Liver (tissue), 9 donors: Measurements from ENCODE around the gene SPECC1. TPM values are rescaled to one million over a fixed set of nuclear protein-coding genes. Genes with fewer than 3 reads are reported as not detected.

ENCODE experiments used
- DNase-seq: peaks from one replicate; pipeline ENCODE4 v3.0.0-alpha.2; 2017; ENCODE audit warnings: low spot score
- H3K27ac ChIP-seq, 2 donors: one replicate each; pipeline ENCODE4 v1.7.0; 2013; ENCODE audit warnings: inconsistent platforms in 2 of 2, low read length in 2 of 2, control low read depth in 1 of 2, low read depth in 1 of 2, mild to moderate bottlenecking in 1 of 2
- H3K27me3 ChIP-seq, 4 donors: one replicate each; pipeline versions ENCODE4 v1.6.1 to v1.7.0; 2013; ENCODE audit warnings: low read length in 3 of 4, inconsistent platforms in 1 of 4, mild to moderate bottlenecking in 1 of 4, moderate library complexity in 1 of 4; ENCODE audit not compliant: control insufficient read depth in 4 of 4, insufficient read depth in 4 of 4
- H3K36me3 ChIP-seq, 4 donors: one replicate each; pipeline versions ENCODE4 v1.6.1 to v1.7.0; 2013; ENCODE audit warnings: low read length in 3 of 4, mild to moderate bottlenecking in 3 of 4, low read depth in 1 of 4, moderate library complexity in 1 of 4; ENCODE audit not compliant: control insufficient read depth in 4 of 4, insufficient read depth in 3 of 4
- H3K4me1 ChIP-seq, 4 donors: one replicate each; pipeline versions ENCODE4 v1.6.1 to v1.7.0; 2013; ENCODE audit warnings: low read length in 3 of 4, mild to moderate bottlenecking in 3 of 4, moderate library complexity in 1 of 4; ENCODE audit not compliant: control insufficient read depth in 4 of 4, insufficient read depth in 4 of 4
- H3K4me3 ChIP-seq, 3 donors: one replicate each; pipeline versions ENCODE4 v1.6.1 to v1.7.0; 2013; ENCODE audit warnings: low read length in 3 of 3, control low read depth in 1 of 3, low read depth in 1 of 3, mild to moderate bottlenecking in 1 of 3
- H3K9ac ChIP-seq, 2 donors: one replicate each; pipeline ENCODE4 v1.7.0; 2013; ENCODE audit warnings: low read length in 2 of 2, mild to moderate bottlenecking in 2 of 2, moderate library complexity in 2 of 2, control low read depth in 1 of 2, low read depth in 1 of 2
- H3K9me3 ChIP-seq, 4 donors: one replicate each; pipeline versions ENCODE4 v1.6.1 to v1.7.0; 2013; ENCODE audit warnings: low read length in 3 of 4; ENCODE audit not compliant: control insufficient read depth in 4 of 4
- ATF3 ChIP-seq: IDR thresholded peaks from 2 replicates; pipeline ENCODE4 v1.6.1; 2016; ENCODE audit warnings: antibody characterized with exemption
- CTCF ChIP-seq: fragments of 150-350 bp; IDR thresholded peaks from 2 replicates; pipeline ENCODE4 v1.5.1; 2017; ENCODE audit warnings: improper control_type of control experiment, low read depth, low read length; ENCODE audit not compliant: missing input control
- EGR1 ChIP-seq, 2 donors: IDR thresholded peaks; 2 replicates each; pipeline ENCODE4 v1.6.1; 2016 to 2018; ENCODE audit warnings: antibody characterized with exemption in 2 of 2, low read depth in 2 of 2
- FOXA1 ChIP-seq: IDR thresholded peaks from 2 replicates; pipeline ENCODE4 v1.6.1; 2016; ENCODE audit warnings: antibody characterized with exemption
- FOXA2 ChIP-seq: IDR thresholded peaks from 2 replicates; pipeline ENCODE4 v1.6.1; 2016; ENCODE audit warnings: antibody characterized with exemption
- GABPA ChIP-seq, 2 donors: IDR thresholded peaks in 1 of 2; conservative IDR thresholded peaks in 1 of 2; 2 replicates each; pipeline ENCODE4 v1.6.1; 2016; ENCODE audit warnings: antibody characterized with exemption in 2 of 2, mild to moderate bottlenecking in 1 of 2, moderate library complexity in 1 of 2
- HNF4A ChIP-seq, 2 donors: conservative IDR thresholded peaks; 2 replicates each; pipeline ENCODE4 v1.6.1; 2016; ENCODE audit warnings: antibody characterized with exemption in 2 of 2, mild to moderate bottlenecking in 2 of 2
- HNF4G ChIP-seq: IDR thresholded peaks from 2 replicates; pipeline ENCODE4 v1.6.1; 2016; ENCODE audit warnings: antibody characterized with exemption
- JUND ChIP-seq, 2 donors: IDR thresholded peaks; 2 replicates each; pipeline ENCODE4 v1.6.1; 2016; ENCODE audit warnings: antibody characterized with exemption in 2 of 2
- MAX ChIP-seq: IDR thresholded peaks from 2 replicates; pipeline ENCODE4 v1.6.1; 2016; ENCODE audit warnings: antibody characterized with exemption
- NR2F2 ChIP-seq: IDR thresholded peaks from 2 replicates; pipeline ENCODE4 v1.6.1; 2016; ENCODE audit warnings: antibody characterized with exemption
- RAD21 ChIP-seq, 2 donors: IDR thresholded peaks; 2 replicates each; pipeline ENCODE4 v1.6.1; 2016; ENCODE audit warnings: antibody characterized with exemption in 2 of 2, mild to moderate bottlenecking in 2 of 2
- REST ChIP-seq: IDR thresholded peaks from 2 replicates; pipeline ENCODE4 v1.6.1; 2016; ENCODE audit warnings: antibody characterized with exemption, mild to moderate bottlenecking
- RXRA ChIP-seq, 2 donors: IDR thresholded peaks; 2 replicates each; pipeline ENCODE4 v1.6.1; 2017 to 2018; ENCODE audit warnings: antibody characterized with exemption in 2 of 2, mild to moderate bottlenecking in 1 of 2
- SP1 ChIP-seq: IDR thresholded peaks from 2 replicates; pipeline ENCODE4 v1.6.1; 2018; ENCODE audit warnings: antibody characterized with exemption, mild to moderate bottlenecking
- TAF1 ChIP-seq: conservative IDR thresholded peaks from 2 replicates; pipeline ENCODE4 v1.6.1; 2016; ENCODE audit warnings: antibody characterized with exemption, mild to moderate bottlenecking
- YY1 ChIP-seq: IDR thresholded peaks from 2 replicates; pipeline ENCODE4 v1.6.1; 2016; ENCODE audit warnings: antibody characterized with exemption, mild to moderate bottlenecking
- ZBTB33 ChIP-seq: IDR thresholded peaks from 2 replicates; pipeline ENCODE4 v1.6.1; 2016; ENCODE audit warnings: antibody characterized with exemption
- WGBS: extraction: QIAGEN DNeasy Blood & Tissue Kit; methylation state at CpG from one replicate; pipeline ENCODE4 v1.1.7; 2013; 5-methylcytosine and 5-hydroxymethylcytosine counted together
- polyA plus RNA-seq, 2 donors: library from polyadenylated mRNA; stranded (reverse) in 1 of 2; unstranded in 1 of 2; fragments of 200-250 nt in 1 of 2; fragments of >200 nt in 1 of 2; fragmentation: Nextera tagmentation in 1 of 2; extraction: Ambion mirVana in 1 of 2; gene quantifications; one replicate each; pipeline versions ENCODE4 v1.2.1 to v1.2.3, GENCODE V29; 2013 to 2015
- total RNA-seq, 2 donors: library from RNA; depleted of rRNA; stranded (reverse); fragments of >200 nt; gene quantifications; one replicate each; pipeline ENCODE4 v1.2.3, GENCODE V29; 2014
- donor health status: healthy.
- donor health status: healthy.
- donor health status: healthy.
- donor health status: healthy.
- donor health status: healthy.

Gene SPECC1
- total and polyA plus RNA-seq, 4 donors: 0.36 to 70.3 (median 1.8) TPM

GRCh38 chr17:20315311-20315710 lies 306.2 kb downstream of the SPECC1 start:
- Histone ChIP-seq H3K4me1 (no peaks in the 10 kb centered on the region), H3K9me3 (no peaks in the 10 kb centered on the region), H3K36me3 (no peaks in the 10 kb centered on the region), H3K4me3 (no peak overlapping the region), H3K9ac (no peak overlapping the region), H3K27me3 (no peaks in the 10 kb centered on the region), H3K27ac (no peak overlapping the region)
- TF ChIP-seq TAF1 (no peak), EGR1 (IDR thresholded peaks at IDR 0.05; ENCODE audit: low read depth in 2 of 2) (no peak), FOXA1 (no peak), HNF4G (no peak), RXRA (IDR thresholded peaks at IDR 0.05) (no peak), GABPA (IDR thresholded peaks at IDR 0.05 in 1 of 2, conservative IDR thresholded peaks at IDR 0.05 in 1 of 2) (no peak), JUND (IDR thresholded peaks at IDR 0.05) (no peak), FOXA2 (no peak), NR2F2 (no peak), HNF4A (conservative IDR thresholded peaks at IDR 0.05) (no peak), ATF3 (no peak), REST (no peak), CTCF (no peak), ZBTB33 (no peak), RAD21 (IDR thresholded peaks at IDR 0.05) (no peak), YY1 (no peak), SP1 (no peak), MAX (no peak)
- no peak for DNase-seq
- 94% methylated on average over 10 of the region's 10 CpGs for WGBS

GRCh38 chr17:20315821-20316220 lies 306.7 kb downstream of the SPECC1 start:
- Histone ChIP-seq H3K4me1 (no peaks in the 10 kb centered on the region), H3K27me3 (no peaks in the 10 kb centered on the region), H3K36me3 (no peaks in the 10 kb centered on the region), H3K9me3 (no peaks in the 10 kb centered on the region), H3K27ac (no peak overlapping the region), H3K4me3 (no peak overlapping the region), H3K9ac (no peak overlapping the region)
- no peak for DNase-seq
- 82% methylated on average over 4 of the region's 4 CpGs for WGBS
- TF ChIP-seq SP1: no peak
- no peak for TF ChIP-seq GABPA (IDR thresholded peaks at IDR 0.05 in 1 of 2, conservative IDR thresholded peaks at IDR 0.05 in 1 of 2)
- TF ChIP-seq CTCF: no peak
- TF ChIP-seq HNF4G: no peak
- no peak for TF ChIP-seq JUND (IDR thresholded peaks at IDR 0.05)
- TF ChIP-seq ATF3: no peak
- TF ChIP-seq FOXA1: no peak
- no peak for TF ChIP-seq RAD21 (IDR thresholded peaks at IDR 0.05)
- no peak for TF ChIP-seq RXRA (IDR thresholded peaks at IDR 0.05)
- TF ChIP-seq MAX: no peak
- no peak for TF ChIP-seq YY1
